GM12878 (cell line): Measurements from ENCODE around the gene CD52. TPM values are rescaled to one million over a fixed set of nuclear protein-coding genes. Genes with fewer than 3 reads are reported as not detected.

Source experiments
- ATAC-seq: fragments of 200-7000 bp; cut with Tn5 transposase; 3 replicates; pipeline ENCODE4 v1.9.1; 2020; ENCODE audit warnings: mild to moderate bottlenecking, moderate library complexity
- BruUV-seq: library from RNA; stranded (reverse); fragments of 400-500 nt; replicated peaks from 2 replicates; lab custom pipeline; 2021; lab: Mats Ljungman, UMichigan
- CTCF ChIA-PET: fragments of 300-600 bp; sonication (Branson Sonifier 250); formaldehyde crosslinking; extraction: SDS; loops from one replicate; lab custom pipeline; 2021; ENCODE audit warnings: inconsistent platforms; lab: Yijun Ruan, JAX
- POLR2A ChIA-PET: fragments of 350-600 bp; formaldehyde crosslinking; extraction: SDS; loops from one replicate; lab custom pipeline; 2021; ENCODE audit warnings: inconsistent platforms; lab: Charles Lee
- RAD21 ChIA-PET: fragments of 300-600 bp; sonication (Branson Sonifier 250); formaldehyde crosslinking; loops from one replicate; lab custom pipeline; 2023; ENCODE audit warnings: antibody characterized with exemption; ENCODE audit not compliant: unreplicated experiment; lab: Charles Lee
- SMC1A ChIA-PET: fragments of 300-600 bp; sonication (Branson Sonifier 250); formaldehyde crosslinking; loops from one replicate; lab custom pipeline; 2023; ENCODE audit not compliant: unreplicated experiment, uncharacterized antibody; lab: Charles Lee
- DNase-seq: peaks from one replicate; pipeline ENCODE4 v3.0.0-alpha.2; 2011; ENCODE audit warnings: low read depth, low spot score
- FAIRE-seq: peaks from 3 replicates; lab custom pipeline; 2011; peaks lifted over from hg19 to GRCh38; lab: Jason Lieb, UNC
- H2AFZ ChIP-seq: 2 replicates; pipeline ENCODE4 v1.6.0; 2011; ENCODE audit warnings: low read depth, low read length, control low read depth; ENCODE audit not compliant: control insufficient read depth
- H3K27ac ChIP-seq: 2 replicates; pipeline ENCODE4 v1.5.1; 2011; ENCODE audit warnings: control low read depth; ENCODE audit not compliant: control insufficient read depth, insufficient read depth
- H3K27me3 ChIP-seq, 2 experiments: replicated peaks in 1 of 2; 2 replicates each; pipeline versions ENCODE4 v1.6.0 to v1.6.1; 2011; ENCODE audit warnings: low read length in 1 of 2; ENCODE audit not compliant: control insufficient read depth in 2 of 2, insufficient read depth in 2 of 2
- H3K36me3 ChIP-seq, 2 experiments: 2 replicates each; pipeline ENCODE4 v1.5.1; 2011; ENCODE audit warnings: low read length in 1 of 2; ENCODE audit not compliant: control insufficient read depth in 2 of 2, insufficient read depth in 2 of 2
- H3K4me1 ChIP-seq: 2 replicates; pipeline ENCODE4 v1.6.1; 2011; ENCODE audit warnings: mild to moderate bottlenecking, low read length, moderate library complexity, mixed read lengths; ENCODE audit not compliant: control insufficient read depth, insufficient read depth
- H3K4me2 ChIP-seq: 2 replicates; pipeline ENCODE4 v1.6.0; 2011; ENCODE audit warnings: control low read depth; ENCODE audit not compliant: control insufficient read depth, insufficient read depth
- H3K4me3 ChIP-seq: fragments of 200-600 bp; sonication (generic); 2 replicates; pipeline ENCODE4 v1.5.1; 2016
- H3K79me2 ChIP-seq: 2 replicates; pipeline ENCODE4 v1.6.0; 2011; ENCODE audit warnings: low read length; ENCODE audit not compliant: control insufficient read depth, insufficient read depth
- H3K9ac ChIP-seq: 2 replicates; pipeline ENCODE4 v1.8.0; 2011; ENCODE audit warnings: low read length, control low read depth, mixed read lengths; ENCODE audit not compliant: control insufficient read depth, insufficient read depth
- H3K9me3 ChIP-seq: replicated peaks from 3 replicates; pipeline ENCODE4 v1.5.1; 2011; ENCODE audit warnings: mild to moderate bottlenecking, low read length; ENCODE audit not compliant: control insufficient read depth, insufficient read depth
- H4K20me1 ChIP-seq: 2 replicates; pipeline ENCODE4 v1.6.0; 2011; ENCODE audit not compliant: control insufficient read depth, insufficient read depth
- CBX3 ChIP-seq: fragments of 200-600 bp; sonication (generic); IDR thresholded peaks from 2 replicates; pipeline ENCODE4 v1.6.1; 2016; ENCODE audit warnings: low read depth, borderline replicate concordance
- DPF2 ChIP-seq: fragments of 450-650 bp; IDR thresholded peaks from 2 replicates; pipeline ENCODE4 v1.6.1; 2017; ENCODE audit warnings: mild to moderate bottlenecking
- EZH2 ChIP-seq: IDR thresholded peaks from 2 replicates; pipeline ENCODE4 v1.6.1; 2012; ENCODE audit warnings: low read depth, mild to moderate bottlenecking, control low read depth, inconsistent platforms, low read length, borderline replicate concordance; ENCODE audit not compliant: control insufficient read depth
- HCFC1 ChIP-seq: fragments of 150-350 bp; IDR thresholded peaks from 2 replicates; pipeline ENCODE4 v1.6.1; 2014; ENCODE audit warnings: low read length
- HDGF ChIP-seq: fragments of 450-650 bp; IDR thresholded peaks from 2 replicates; pipeline ENCODE4 v1.6.1; 2016; ENCODE audit warnings: antibody characterized with exemption
- NBN ChIP-seq: fragments of 450-650 bp; IDR thresholded peaks from 2 replicates; pipeline ENCODE4 v1.6.1; 2016
- SMAD5 ChIP-seq: IDR thresholded peaks from 2 replicates; pipeline ENCODE4 v1.6.1; 2016; ENCODE audit warnings: antibody characterized with exemption, low read depth
- WRNIP1 ChIP-seq: IDR thresholded peaks from 2 replicates; pipeline ENCODE4 v1.6.1; 2011; ENCODE audit warnings: low read depth, low read length, improper control_type of control experiment, borderline replicate concordance
- WGBS: methylation state at CpG from one replicate; pipeline ENCODE4 v1.1.6; 2016; ENCODE audit warnings: low lambda C conversion rate; ENCODE audit not compliant: insufficient replicate concordance, insufficient coverage; ENCODE audit errors: missing lambda C conversion rate; 5-methylcytosine and 5-hydroxymethylcytosine counted together
- in situ Hi-C: fragments of 300-500 bp; cut with MboI; formaldehyde crosslinking; loops from 9 replicates; pipeline ENCODE4 v1.14.3; 2018; ENCODE audit warnings: mixed read lengths
- intact Hi-C: fragments of 100-400 bp; cut with micrococcal nuclease; formaldehyde crosslinking; loops from one replicate; pipeline ENCODE4 v1.14.2; 2022; ENCODE audit not compliant: unreplicated experiment
- polyA plus RNA-seq, 11 experiments: library from polyadenylated mRNA; depleted of rRNA in 4 of 11; unstranded in 6 of 11; stranded (reverse) in 5 of 11; fragments of >200 nt; fragmentation: Nextera tagmentation in 4 of 11; fragmentation: Illumina TruSeq in 1 of 11; extraction: Ambion mirVana in 4 of 11; extraction: Trizol in 1 of 11; gene quantifications; 1 replicate in 1 of 11; 2 replicates in 10 of 11; pipeline versions ENCODE4 v1.2.1 to v1.2.3, GENCODE V29; 2011 to 2016; ENCODE audit warnings: inconsistent platforms in 2 of 11, missing spikeins in 2 of 11, low read depth in 1 of 11
- total RNA-seq, 4 experiments: library from RNA; depleted of rRNA in 3 of 4; stranded (reverse); fragments of >200 nt in 3 of 4; fragmentation: Illumina TruSeq in 1 of 4; extraction: Trizol in 1 of 4; gene quantifications; 2 replicates each; pipeline versions ENCODE4 v1.2.1 to v1.2.3, GENCODE V29; 2013 to 2021
- TF ChIP-seq, protein P1 (sequence below): fragments of 450-650 bp; IDR thresholded peaks from 2 replicates; pipeline ENCODE4 v1.6.1; 2017; ENCODE audit warnings: mild to moderate bottlenecking, moderate library complexity
- TF ChIP-seq, protein P2 (sequence below), 3 experiments: IDR thresholded peaks in 2 of 3; conservative IDR thresholded peaks in 1 of 3; 2 replicates each; pipeline ENCODE4 v1.5.1; 2011; ENCODE audit warnings: low read depth in 3 of 3, low read length in 3 of 3, mild to moderate bottlenecking in 3 of 3, control low read depth in 2 of 3, moderate library complexity in 2 of 3, inconsistent platforms in 1 of 3, mixed read lengths in 1 of 3; ENCODE audit not compliant: control insufficient read depth in 2 of 3, insufficient read depth in 1 of 3; ENCODE audit errors: extremely low read depth in 1 of 3
- TF ChIP-seq, protein P3 (sequence below): fragments of 450-650 bp; formaldehyde crosslinking; IDR thresholded peaks from 2 replicates; pipeline ENCODE4 v1.4.0; 2022; ENCODE audit warnings: mild to moderate bottlenecking, moderate library complexity

CD52 gene
- total and polyA plus RNA-seq, 10 of the 15 experiments (the other 5 are each of a cell fraction or from before 2014, with no cell fraction given), result 237 to 2,736 (median 532) TPM

DNA sequence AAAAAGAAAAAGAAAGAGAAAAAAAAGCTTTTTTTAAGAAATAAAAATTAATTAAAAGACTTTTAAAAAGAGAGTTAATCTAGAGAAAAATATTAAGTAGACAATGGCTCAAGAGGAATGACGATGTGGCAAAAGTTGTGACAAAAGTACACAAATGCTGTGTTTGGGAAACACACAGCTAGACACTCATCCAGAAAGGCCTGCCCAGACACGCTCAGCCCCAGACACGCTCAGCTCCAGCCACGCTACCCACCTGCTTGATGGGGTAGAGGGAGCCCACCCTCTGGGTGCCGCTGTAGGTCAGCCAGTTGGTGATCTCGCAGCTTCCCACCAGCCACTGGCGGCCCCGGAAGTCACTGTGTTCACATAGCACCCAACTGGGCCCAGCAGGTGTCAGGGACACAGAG, 10.2 kb downstream of the CD52 start:
- Histone ChIP-seq H3K27ac (no peak overlapping the region), H3K9me3 (no peaks in the 10 kb centered on the region), H3K27me3 (no peaks in the 10 kb centered on the region; a peak in 1 of 4 replicates), H3K4me2 (no peak overlapping the region), H2AFZ (no peak overlapping the region), H4K20me1 (no peaks in the 10 kb centered on the region), H3K9ac (no peak overlapping the region), H3K4me3 (no peak overlapping the region), H3K4me1 (no peaks in the 10 kb centered on the region), H3K79me2 (no peaks in the 10 kb centered on the region), H3K36me3 (no peaks in the 10 kb centered on the region)
- no peak for FAIRE-seq
- TF ChIP-seq HDGF, result no peak
- TF ChIP-seq, protein P1, sequence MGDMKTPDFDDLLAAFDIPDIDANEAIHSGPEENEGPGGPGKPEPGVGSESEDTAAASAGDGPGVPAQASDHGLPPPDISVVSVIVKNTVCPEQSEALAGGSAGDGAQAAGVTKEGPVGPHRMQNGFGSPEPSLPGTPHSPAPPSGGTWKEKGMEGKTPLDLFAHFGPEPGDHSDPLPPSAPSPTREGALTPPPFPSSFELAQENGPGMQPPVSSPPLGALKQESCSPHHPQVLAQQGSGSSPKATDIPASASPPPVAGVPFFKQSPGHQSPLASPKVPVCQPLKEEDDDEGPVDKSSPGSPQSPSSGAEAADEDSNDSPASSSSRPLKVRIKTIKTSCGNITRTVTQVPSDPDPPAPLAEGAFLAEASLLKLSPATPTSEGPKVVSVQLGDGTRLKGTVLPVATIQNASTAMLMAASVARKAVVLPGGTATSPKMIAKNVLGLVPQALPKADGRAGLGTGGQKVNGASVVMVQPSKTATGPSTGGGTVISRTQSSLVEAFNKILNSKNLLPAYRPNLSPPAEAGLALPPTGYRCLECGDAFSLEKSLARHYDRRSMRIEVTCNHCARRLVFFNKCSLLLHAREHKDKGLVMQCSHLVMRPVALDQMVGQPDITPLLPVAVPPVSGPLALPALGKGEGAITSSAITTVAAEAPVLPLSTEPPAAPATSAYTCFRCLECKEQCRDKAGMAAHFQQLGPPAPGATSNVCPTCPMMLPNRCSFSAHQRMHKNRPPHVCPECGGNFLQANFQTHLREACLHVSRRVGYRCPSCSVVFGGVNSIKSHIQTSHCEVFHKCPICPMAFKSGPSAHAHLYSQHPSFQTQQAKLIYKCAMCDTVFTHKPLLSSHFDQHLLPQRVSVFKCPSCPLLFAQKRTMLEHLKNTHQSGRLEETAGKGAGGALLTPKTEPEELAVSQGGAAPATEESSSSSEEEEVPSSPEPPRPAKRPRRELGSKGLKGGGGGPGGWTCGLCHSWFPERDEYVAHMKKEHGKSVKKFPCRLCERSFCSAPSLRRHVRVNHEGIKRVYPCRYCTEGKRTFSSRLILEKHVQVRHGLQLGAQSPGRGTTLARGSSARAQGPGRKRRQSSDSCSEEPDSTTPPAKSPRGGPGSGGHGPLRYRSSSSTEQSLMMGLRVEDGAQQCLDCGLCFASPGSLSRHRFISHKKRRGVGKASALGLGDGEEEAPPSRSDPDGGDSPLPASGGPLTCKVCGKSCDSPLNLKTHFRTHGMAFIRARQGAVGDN, result no peak
- TF ChIP-seq, protein P2, sequence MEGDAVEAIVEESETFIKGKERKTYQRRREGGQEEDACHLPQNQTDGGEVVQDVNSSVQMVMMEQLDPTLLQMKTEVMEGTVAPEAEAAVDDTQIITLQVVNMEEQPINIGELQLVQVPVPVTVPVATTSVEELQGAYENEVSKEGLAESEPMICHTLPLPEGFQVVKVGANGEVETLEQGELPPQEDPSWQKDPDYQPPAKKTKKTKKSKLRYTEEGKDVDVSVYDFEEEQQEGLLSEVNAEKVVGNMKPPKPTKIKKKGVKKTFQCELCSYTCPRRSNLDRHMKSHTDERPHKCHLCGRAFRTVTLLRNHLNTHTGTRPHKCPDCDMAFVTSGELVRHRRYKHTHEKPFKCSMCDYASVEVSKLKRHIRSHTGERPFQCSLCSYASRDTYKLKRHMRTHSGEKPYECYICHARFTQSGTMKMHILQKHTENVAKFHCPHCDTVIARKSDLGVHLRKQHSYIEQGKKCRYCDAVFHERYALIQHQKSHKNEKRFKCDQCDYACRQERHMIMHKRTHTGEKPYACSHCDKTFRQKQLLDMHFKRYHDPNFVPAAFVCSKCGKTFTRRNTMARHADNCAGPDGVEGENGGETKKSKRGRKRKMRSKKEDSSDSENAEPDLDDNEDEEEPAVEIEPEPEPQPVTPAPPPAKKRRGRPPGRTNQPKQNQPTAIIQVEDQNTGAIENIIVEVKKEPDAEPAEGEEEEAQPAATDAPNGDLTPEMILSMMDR (IDR thresholded peaks at IDR 0.05 in 2 of 3, conservative IDR thresholded peaks at IDR 0.05 in 1 of 3; ENCODE audit: control insufficient read depth in 2 of 3, extremely low read depth in 1 of 3, insufficient read depth in 1 of 3, low read depth in 3 of 3, low read length in 3 of 3), result no peak
- no peak for TF ChIP-seq SMAD5
- no peak for TF ChIP-seq CBX3
- TF ChIP-seq, protein P3, sequence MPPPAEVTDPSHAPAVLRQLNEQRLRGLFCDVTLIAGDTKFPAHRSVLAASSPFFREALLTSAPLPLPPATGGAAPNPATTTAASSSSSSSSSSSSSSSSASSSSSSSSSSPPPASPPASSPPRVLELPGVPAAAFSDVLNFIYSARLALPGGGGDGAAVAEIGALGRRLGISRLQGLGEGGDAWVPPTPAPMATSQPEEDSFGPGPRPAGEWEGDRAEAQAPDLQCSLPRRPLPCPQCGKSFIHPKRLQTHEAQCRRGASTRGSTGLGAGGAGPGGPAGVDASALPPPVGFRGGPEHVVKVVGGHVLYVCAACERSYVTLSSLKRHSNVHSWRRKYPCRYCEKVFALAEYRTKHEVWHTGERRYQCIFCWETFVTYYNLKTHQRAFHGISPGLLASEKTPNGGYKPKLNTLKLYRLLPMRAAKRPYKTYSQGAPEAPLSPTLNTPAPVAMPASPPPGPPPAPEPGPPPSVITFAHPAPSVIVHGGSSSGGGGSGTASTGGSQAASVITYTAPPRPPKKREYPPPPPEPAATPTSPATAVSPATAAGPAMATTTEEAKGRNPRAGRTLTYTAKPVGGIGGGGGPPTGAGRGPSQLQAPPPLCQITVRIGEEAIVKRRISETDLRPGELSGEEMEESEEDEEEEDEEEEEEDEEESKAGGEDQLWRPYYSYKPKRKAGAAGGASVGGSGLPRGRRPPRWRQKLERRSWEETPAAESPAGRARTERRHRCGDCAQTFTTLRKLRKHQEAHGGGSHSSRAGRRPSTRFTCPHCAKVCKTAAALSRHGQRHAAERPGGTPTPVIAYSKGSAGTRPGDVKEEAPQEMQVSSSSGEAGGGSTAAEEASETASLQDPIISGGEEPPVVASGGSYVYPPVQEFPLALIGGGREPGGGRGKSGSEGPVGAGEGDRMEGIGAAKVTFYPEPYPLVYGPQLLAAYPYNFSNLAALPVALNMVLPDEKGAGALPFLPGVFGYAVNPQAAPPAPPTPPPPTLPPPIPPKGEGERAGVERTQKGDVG (CRISPR knock-in tag), result no peak
- no peak for TF ChIP-seq HCFC1
- TF ChIP-seq WRNIP1, result no peak
- TF ChIP-seq NBN, result no peak
- TF ChIP-seq DPF2, result no peak
- no peak for TF ChIP-seq EZH2
- ATAC-seq, result peak; percentile 49
- SMC1A ChIA-PET, result interaction anchor here (1.0 to 14.9 kb wide), 2 partner anchors 40 to 53 kb away, joined by 3 to 474 read pairs; no protein-coding TSS in a partner anchor
- BruUV-seq, result no TSS peak
- RAD21 ChIA-PET, result interaction anchor here (1.5 to 1.6 kb wide), 2 partner anchors 40 to 43 kb away, joined by 5 to 7 read pairs; no protein-coding TSS in a partner anchor
- POLR2A ChIA-PET, result no interaction called here
- DNase-seq, result no peak
- in situ Hi-C loops (no loop called here), intact Hi-C loops (no loop called here)
- CTCF ChIA-PET, result interaction anchor here (0.8 to 7.3 kb wide), 6 partner anchors 19 to 158 kb away, joined by 3 to 47 read pairs (median 4); partner anchors contain the start of gene ZNF593
- WGBS, result 73% methylated on average over 8 of the region's 8 CpGs
